Nephron progenitor cell (in vitro differentiated cells): ENCODE results near the gene ZNF689.
A peak's percentile ranks its signal among the peaks of the same experiment; 100 is the strongest.

Source experiments
- DNase-seq: peaks from one replicate; pipeline ENCODE4 v3.0.0; 2021
- H3K27ac Mint-ChIP-seq: 2 replicates; pipeline ENCODE4 v1.8.0; 2021; ENCODE audit warnings: mild to moderate bottlenecking, moderate library complexity, mixed read lengths
- H3K27me3 Mint-ChIP-seq: 2 replicates; pipeline ENCODE4 v1.8.0; 2021; ENCODE audit warnings: mild to moderate bottlenecking, low read depth, mixed read lengths; ENCODE audit not compliant: poor library complexity
- H3K36me3 Mint-ChIP-seq: 2 replicates; pipeline ENCODE4 v1.8.0; 2021; ENCODE audit warnings: low read depth, mixed read lengths
- H3K4me1 Mint-ChIP-seq: 2 replicates; pipeline ENCODE4 v1.8.0; 2021; ENCODE audit warnings: mixed read lengths
- H3K4me3 Mint-ChIP-seq: 2 replicates; pipeline ENCODE4 v1.8.0; 2021; ENCODE audit warnings: mild to moderate bottlenecking, moderate library complexity, mixed read lengths
- H3K9me3 Mint-ChIP-seq: 2 replicates; pipeline ENCODE4 v1.8.0; 2021; ENCODE audit warnings: mild to moderate bottlenecking, moderate library complexity, mixed read lengths
- TF ChIP-seq, protein P1 (sequence below): fragments of 200-600 bp; sonication (generic); IDR thresholded peaks from 2 replicates; pipeline ENCODE4 v1.5.0; 2021; ENCODE audit warnings: antibody characterized with exemption

Gene ZNF689

DNA sequence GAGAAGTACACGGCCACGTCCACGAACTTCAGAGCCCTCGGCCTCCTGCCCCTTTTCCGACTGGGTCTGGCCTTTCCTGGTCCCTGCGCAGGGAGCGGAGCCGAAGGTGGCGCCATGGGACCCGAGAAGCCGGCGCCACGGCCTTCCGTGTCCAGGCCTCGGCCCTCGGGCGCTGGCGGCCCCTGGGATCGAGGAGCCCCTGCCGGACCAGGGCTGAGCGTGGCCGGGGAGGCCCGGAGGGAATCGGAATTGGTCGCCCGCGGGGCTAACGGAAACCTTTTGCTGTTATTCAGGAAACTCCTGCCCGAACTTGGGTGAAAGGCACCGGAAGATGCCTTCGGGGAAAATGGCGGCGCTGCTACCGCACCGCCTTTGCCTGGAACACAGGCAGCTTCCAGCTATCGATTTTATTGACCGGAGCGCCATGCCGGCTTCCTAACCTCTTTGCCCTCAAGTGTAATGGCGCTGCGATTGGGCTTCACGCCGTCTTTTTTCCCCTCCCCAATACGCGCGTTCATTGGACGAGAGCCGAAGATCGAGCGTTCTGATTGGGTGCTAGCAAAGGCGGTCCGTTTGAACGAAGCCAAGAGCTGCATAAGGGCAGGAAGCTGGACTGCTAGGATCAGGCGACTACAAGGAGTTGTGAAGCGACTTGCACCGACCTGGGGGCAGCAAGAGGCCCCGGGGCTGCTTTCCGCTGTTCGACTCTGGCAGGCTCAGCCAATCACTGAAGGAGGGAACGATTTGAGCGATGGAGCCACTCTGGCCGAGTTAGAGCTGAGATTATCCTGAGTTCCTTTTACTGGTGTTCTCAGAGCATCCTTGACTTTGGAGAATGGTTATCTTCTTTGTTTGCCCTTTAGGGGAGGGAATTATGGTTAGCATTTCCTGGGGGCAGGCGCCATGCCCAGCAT is at the start of gene ZNF689:
Gene ZNF689 (minus strand): TSS at position 464 of the 914 bp plus-strand sequence. CDS start 348 bp downstream, at position 116.
- peak; percentile 93 for DNase-seq
- Mint-ChIP-seq H3K4me3 (peak within 1 kb of the TSS; percentile 88), H3K4me1 (peaks cover 20% of the 10 kb centered on the region), H3K36me3 (peaks cover 24% of the 10 kb centered on the region), H3K9me3 (no peaks in the 10 kb centered on the region), H3K27me3 (peaks cover 12% of the 10 kb centered on the region), H3K27ac (peak within 1 kb of the TSS; percentile 95)
- TF ChIP-seq, protein P1, sequence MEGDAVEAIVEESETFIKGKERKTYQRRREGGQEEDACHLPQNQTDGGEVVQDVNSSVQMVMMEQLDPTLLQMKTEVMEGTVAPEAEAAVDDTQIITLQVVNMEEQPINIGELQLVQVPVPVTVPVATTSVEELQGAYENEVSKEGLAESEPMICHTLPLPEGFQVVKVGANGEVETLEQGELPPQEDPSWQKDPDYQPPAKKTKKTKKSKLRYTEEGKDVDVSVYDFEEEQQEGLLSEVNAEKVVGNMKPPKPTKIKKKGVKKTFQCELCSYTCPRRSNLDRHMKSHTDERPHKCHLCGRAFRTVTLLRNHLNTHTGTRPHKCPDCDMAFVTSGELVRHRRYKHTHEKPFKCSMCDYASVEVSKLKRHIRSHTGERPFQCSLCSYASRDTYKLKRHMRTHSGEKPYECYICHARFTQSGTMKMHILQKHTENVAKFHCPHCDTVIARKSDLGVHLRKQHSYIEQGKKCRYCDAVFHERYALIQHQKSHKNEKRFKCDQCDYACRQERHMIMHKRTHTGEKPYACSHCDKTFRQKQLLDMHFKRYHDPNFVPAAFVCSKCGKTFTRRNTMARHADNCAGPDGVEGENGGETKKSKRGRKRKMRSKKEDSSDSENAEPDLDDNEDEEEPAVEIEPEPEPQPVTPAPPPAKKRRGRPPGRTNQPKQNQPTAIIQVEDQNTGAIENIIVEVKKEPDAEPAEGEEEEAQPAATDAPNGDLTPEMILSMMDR, result no peak

DNA sequence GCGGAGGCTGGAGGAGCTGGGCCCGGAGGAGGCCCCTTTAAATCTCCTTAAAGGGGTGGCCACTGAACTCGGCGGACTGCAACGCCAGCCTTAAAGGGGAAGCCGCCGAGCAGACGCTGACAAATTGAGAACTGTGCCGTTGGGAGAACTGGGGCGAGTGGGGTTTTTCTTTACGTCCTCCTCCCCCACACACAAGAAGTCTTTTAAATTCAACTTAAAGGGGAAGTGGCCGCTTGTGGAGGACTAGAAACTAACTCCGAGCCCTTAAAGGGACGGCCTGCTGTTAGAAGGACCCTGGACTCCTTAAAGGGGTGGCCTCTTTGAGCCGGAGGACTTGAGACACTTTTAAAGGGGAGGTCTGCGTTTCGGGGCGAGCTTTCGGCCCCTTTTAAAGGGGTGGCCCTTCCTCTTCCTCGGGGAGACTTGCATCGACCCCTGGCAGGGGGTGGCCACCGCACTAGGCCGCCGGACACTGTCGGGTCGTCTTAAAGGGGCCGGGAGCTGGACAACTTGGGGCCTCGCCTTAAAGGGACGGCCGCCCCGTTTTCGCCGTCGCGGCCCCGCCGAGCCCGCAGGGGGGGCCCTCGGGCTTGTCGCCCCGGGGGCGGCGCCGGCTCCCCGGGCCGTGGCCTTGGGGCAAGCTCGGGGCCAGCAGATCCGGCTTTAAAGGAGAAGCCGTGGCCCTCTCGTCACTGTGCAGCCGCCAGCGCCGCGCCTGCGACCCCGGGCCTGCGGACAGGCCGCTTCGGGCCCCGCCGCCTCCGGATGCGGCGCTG is 48.7 kb upstream of the ZNF689 start:
- H3K4me1 Mint-ChIP-seq, result peaks cover 45% of the 10 kb centered on the region
- peaks cover 46% of the 10 kb centered on the region for H3K36me3 Mint-ChIP-seq
- H3K27me3 Mint-ChIP-seq, result peaks cover 2% of the 10 kb centered on the region
- H3K4me3 Mint-ChIP-seq, result peak overlapping the region; percentile 98
- peak overlapping the region; percentile 100 for H3K27ac Mint-ChIP-seq
- TF ChIP-seq, protein P1, result no peak
- DNase-seq, result peak; percentile 72
- H3K9me3 Mint-ChIP-seq, result no peaks in the 10 kb centered on the region

DNA sequence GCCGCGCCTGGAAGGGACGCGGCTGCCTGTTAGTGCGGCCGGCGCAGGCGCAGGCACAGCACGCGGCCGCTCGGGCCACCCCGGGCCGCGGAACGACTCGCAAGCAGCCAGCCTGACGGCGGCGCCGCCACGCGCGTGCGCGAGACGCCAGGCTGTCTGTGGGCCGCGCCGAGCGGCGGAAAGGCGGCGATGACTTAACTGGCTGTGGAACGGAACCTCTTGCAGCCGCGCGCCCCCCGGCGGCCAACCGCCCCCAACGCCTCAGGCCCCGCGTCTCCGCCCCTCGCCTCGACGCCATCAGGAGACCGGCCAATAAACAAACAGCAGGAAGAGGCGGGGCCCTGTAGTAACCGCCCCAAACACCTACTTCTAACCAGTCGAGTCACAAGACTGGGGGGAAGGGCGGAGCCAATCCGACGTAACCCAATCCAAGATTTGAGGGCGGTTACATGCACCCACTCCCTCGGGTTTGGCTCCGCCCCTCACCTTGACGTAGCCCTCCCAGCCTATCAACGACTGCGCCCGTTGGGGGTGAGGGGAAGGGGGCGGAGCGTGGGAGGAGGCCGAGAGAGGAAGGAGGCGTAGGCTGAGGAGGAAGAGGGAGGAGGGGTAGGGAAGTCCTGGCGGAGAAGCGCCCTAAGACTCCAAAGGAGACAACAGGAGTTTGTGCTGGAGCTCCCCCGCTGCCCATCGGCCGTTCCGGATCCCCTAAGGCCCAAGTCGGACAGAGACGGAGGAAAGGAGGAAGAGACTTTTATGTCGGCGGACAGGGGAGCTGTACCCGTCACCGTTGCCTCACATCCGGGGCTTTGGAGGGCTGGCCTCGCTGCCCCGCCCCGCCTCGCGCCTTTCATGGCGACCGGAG is 47.9 kb upstream of the ZNF689 start, which contains the start of gene FBRS:
Gene FBRS (plus strand): TSS at position 566 of the 865 bp plus-strand sequence. CDS start 1,088 bp downstream, outside the sequence.
- Mint-ChIP-seq H3K9me3 (no peaks in the 10 kb centered on the region), H3K27me3 (peaks cover 2% of the 10 kb centered on the region), H3K4me3 (peak within 1 kb of the TSS; percentile 98), H3K36me3 (peaks cover 39% of the 10 kb centered on the region), H3K27ac (peak within 1 kb of the TSS; percentile 100), H3K4me1 (peaks cover 37% of the 10 kb centered on the region)
- DNase-seq, result peak; percentile 100
- TF ChIP-seq, protein P1, result peak; percentile 68

DNA sequence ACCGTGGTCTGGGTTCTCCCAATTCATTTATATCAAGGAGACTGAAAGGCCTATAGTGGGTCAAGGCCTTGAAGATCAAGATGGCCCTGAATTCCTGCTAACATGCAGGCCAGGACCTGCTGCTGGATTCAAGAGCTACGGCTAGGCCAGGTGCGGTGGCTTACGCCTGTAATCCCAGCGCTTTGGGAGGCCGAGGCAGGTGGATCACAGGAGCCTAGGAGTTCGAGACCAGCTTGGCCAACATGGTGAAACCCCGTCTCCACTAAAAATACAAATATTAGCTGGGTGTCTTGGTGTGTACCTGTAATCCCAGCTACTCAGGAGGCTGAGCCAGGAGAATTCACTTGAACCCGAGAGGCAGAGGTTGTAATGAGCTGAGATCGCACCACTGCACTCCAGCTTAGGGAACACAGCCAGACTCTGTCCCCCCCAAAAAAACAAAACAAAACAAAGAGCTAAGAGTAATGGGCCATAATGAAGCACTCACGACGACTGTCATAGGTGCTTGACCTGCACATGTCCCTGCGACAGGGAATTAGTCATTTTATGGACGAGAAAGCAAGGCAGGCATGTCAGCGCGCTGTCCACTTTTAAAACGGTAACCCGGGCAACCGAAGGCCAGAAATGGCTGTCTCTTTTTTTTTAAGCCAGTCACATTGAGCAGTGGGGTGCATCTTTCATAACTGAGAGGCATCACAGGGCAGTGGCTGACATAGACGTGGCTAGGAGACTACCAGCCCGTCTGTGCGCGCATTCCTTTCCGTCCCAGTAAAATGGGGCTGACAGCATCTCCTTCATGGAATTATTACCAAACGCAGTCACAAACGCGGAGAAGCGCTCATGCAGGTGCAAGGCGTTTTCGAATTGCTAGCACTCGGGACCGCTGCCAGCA is 47.0 kb upstream of the ZNF689 start:
- H3K4me3 Mint-ChIP-seq, result peak overlapping the region; percentile 82
- peaks cover 2% of the 10 kb centered on the region for H3K27me3 Mint-ChIP-seq
- TF ChIP-seq, protein P1, result no peak
- no peaks in the 10 kb centered on the region for H3K9me3 Mint-ChIP-seq
- H3K36me3 Mint-ChIP-seq, result peaks cover 38% of the 10 kb centered on the region
- DNase-seq, result no peak
- H3K4me1 Mint-ChIP-seq, result peaks cover 42% of the 10 kb centered on the region
- H3K27ac Mint-ChIP-seq, result peak overlapping the region; percentile 96

DNA sequence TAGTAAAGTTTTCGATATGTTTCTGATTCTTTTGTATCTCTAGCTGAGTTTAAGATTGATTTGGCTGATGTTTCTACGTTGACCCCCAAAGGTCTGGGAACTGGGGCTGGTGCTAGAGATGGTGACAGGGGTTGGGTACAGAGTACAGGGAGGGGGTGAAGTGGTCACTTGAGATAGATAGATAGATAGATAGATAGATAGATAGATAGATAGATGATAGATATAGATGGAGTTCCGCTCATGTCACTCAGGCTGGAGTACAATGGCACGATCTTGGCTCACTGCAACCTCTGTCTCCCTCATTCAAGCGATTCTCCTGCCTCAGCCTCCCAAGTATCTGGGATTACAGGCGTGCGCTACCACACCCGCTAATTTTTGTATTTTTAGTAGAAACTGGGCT is 46.2 kb upstream of the ZNF689 start:
- H3K4me3 Mint-ChIP-seq, result no peak overlapping the region
- peaks cover 30% of the 10 kb centered on the region for H3K36me3 Mint-ChIP-seq
- peaks cover 2% of the 10 kb centered on the region for H3K27me3 Mint-ChIP-seq
- no peak for DNase-seq
- TF ChIP-seq, protein P1, result no peak
- no peaks in the 10 kb centered on the region for H3K9me3 Mint-ChIP-seq
- H3K4me1 Mint-ChIP-seq, result peaks cover 40% of the 10 kb centered on the region
- peak overlapping the region; percentile 91 for H3K27ac Mint-ChIP-seq
